GM12878 (cell line): ENCODE data around the gene DNPEP.

Source experiments
- EGR1 ChIP-seq, 2 experiments: IDR thresholded peaks; 1 replicate in 1 of 2; 2 replicates in 1 of 2; pipeline ENCODE4 v1.6.1; 2011 to 2012; ENCODE audit warnings: low read depth in 2 of 2, low read length in 2 of 2, borderline replicate concordance in 1 of 2, mild to moderate bottlenecking in 1 of 2, moderate library complexity in 1 of 2
- EZH2 ChIP-seq: IDR thresholded peaks from 2 replicates; pipeline ENCODE4 v1.6.1; 2012; ENCODE audit warnings: low read depth, mild to moderate bottlenecking, control low read depth, inconsistent platforms, low read length, borderline replicate concordance; ENCODE audit not compliant: control insufficient read depth
- FOXM1 ChIP-seq: IDR thresholded peaks from 2 replicates; pipeline ENCODE4 v1.6.1; 2012; ENCODE audit warnings: low read depth, mild to moderate bottlenecking, inconsistent platforms, low read length, moderate library complexity
- JUND ChIP-seq: IDR thresholded peaks from 2 replicates; pipeline ENCODE4 v1.6.1; 2012; ENCODE audit warnings: low read depth, mild to moderate bottlenecking, low read length, improper control_type of control experiment, moderate library complexity
- POLR2A ChIP-seq: IDR thresholded peaks from 2 replicates; pipeline ENCODE4 v1.6.1; 2011; ENCODE audit warnings: low read depth, mild to moderate bottlenecking, low read length
- POLR2AphosphoS5 ChIP-seq: IDR thresholded peaks from 2 replicates; pipeline ENCODE4 v1.6.1; 2011; ENCODE audit warnings: mild to moderate bottlenecking, low read length, inconsistent platforms
- RAD21 ChIP-seq: IDR thresholded peaks from 2 replicates; pipeline ENCODE4 v1.6.1; 2011; ENCODE audit warnings: mild to moderate bottlenecking, low read depth, low read length, moderate library complexity; ENCODE audit not compliant: insufficient read depth
- RFX5 ChIP-seq: IDR thresholded peaks from 2 replicates; pipeline ENCODE4 v1.6.1; 2011; ENCODE audit warnings: low read depth, low read length, improper control_type of control experiment
- TF ChIP-seq, protein P1 (sequence below): fragments of 450-650 bp; IDR thresholded peaks from 2 replicates; pipeline ENCODE4 v1.6.1; 2018; ENCODE audit warnings: borderline replicate concordance, mild to moderate bottlenecking; ENCODE audit not compliant: partially characterized antibody
- TF ChIP-seq, protein P2 (sequence below), 3 experiments: IDR thresholded peaks in 2 of 3; conservative IDR thresholded peaks in 1 of 3; 2 replicates each; pipeline ENCODE4 v1.5.1; 2011; ENCODE audit warnings: low read depth in 3 of 3, low read length in 3 of 3, mild to moderate bottlenecking in 3 of 3, control low read depth in 2 of 3, moderate library complexity in 2 of 3, inconsistent platforms in 1 of 3, mixed read lengths in 1 of 3; ENCODE audit not compliant: control insufficient read depth in 2 of 3, insufficient read depth in 1 of 3; ENCODE audit errors: extremely low read depth in 1 of 3
- TF ChIP-seq, protein P3 (sequence below): IDR thresholded peaks from 2 replicates; pipeline ENCODE4 v1.6.1; 2011; ENCODE audit warnings: borderline replicate concordance, low read depth, mild to moderate bottlenecking, moderate library complexity, low read length; ENCODE audit not compliant: insufficient read depth, poor library complexity, severe bottlenecking
- TF ChIP-seq, protein P4 (sequence below): IDR thresholded peaks from 2 replicates; pipeline ENCODE4 v1.6.1; 2011; ENCODE audit warnings: low read depth, low read length, improper control_type of control experiment, borderline replicate concordance

DNA sequence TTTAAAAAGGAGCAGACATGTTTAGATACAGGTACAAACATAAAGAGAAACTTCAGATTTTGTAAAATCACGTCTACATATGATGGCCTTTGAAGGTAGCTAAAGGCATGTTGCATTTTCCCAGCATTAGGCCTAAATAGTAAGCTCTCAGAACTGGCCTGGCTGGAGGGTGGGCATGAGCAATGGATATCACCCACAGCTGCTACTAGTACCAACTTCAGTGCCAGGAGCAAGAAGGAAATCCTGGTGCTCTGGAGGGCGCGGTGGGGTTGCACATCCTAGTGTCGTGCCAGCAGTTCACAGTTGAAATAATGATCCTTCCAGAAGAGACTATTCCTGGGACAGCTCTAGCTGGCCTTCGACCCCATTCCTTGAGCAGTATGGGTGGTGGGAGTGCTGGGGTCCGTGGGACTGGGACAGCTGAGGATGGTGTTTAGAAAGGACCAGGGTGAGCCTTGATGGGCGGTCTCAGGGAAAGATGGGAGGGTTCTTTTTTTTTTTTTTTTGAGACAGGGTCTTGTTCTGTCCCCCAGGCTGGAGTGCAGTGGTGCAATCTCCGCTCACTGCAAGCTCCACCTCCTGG, 35.3 kb upstream of the DNPEP start:
- no peak for TF ChIP-seq POLR2A
- TF ChIP-seq, protein P1, sequence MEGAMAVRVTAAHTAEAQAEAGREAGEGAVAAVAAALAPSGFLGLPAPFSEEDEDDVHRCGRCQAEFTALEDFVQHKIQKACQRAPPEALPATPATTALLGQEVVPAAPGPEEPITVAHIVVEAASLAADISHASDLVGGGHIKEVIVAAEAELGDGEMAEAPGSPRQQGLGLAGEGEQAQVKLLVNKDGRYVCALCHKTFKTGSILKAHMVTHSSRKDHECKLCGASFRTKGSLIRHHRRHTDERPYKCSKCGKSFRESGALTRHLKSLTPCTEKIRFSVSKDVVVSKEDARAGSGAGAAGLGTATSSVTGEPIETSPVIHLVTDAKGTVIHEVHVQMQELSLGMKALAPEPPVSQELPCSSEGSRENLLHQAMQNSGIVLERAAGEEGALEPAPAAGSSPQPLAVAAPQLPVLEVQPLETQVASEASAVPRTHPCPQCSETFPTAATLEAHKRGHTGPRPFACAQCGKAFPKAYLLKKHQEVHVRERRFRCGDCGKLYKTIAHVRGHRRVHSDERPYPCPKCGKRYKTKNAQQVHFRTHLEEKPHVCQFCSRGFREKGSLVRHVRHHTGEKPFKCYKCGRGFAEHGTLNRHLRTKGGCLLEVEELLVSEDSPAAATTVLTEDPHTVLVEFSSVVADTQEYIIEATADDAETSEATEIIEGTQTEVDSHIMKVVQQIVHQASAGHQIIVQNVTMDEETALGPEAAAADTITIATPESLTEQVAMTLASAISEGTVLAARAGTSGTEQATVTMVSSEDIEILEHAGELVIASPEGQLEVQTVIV: no peak
- TF ChIP-seq POLR2AphosphoS5: no peak
- no peak for TF ChIP-seq JUND
- TF ChIP-seq, protein P2, sequence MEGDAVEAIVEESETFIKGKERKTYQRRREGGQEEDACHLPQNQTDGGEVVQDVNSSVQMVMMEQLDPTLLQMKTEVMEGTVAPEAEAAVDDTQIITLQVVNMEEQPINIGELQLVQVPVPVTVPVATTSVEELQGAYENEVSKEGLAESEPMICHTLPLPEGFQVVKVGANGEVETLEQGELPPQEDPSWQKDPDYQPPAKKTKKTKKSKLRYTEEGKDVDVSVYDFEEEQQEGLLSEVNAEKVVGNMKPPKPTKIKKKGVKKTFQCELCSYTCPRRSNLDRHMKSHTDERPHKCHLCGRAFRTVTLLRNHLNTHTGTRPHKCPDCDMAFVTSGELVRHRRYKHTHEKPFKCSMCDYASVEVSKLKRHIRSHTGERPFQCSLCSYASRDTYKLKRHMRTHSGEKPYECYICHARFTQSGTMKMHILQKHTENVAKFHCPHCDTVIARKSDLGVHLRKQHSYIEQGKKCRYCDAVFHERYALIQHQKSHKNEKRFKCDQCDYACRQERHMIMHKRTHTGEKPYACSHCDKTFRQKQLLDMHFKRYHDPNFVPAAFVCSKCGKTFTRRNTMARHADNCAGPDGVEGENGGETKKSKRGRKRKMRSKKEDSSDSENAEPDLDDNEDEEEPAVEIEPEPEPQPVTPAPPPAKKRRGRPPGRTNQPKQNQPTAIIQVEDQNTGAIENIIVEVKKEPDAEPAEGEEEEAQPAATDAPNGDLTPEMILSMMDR (IDR thresholded peaks at IDR 0.05 in 2 of 3, conservative IDR thresholded peaks at IDR 0.05 in 1 of 3; ENCODE audit: control insufficient read depth in 2 of 3, extremely low read depth in 1 of 3, insufficient read depth in 1 of 3, low read depth in 3 of 3, low read length in 3 of 3): no peak
- TF ChIP-seq RAD21: no peak
- TF ChIP-seq RFX5: no peak
- no peak for TF ChIP-seq FOXM1
- TF ChIP-seq, protein P3, sequence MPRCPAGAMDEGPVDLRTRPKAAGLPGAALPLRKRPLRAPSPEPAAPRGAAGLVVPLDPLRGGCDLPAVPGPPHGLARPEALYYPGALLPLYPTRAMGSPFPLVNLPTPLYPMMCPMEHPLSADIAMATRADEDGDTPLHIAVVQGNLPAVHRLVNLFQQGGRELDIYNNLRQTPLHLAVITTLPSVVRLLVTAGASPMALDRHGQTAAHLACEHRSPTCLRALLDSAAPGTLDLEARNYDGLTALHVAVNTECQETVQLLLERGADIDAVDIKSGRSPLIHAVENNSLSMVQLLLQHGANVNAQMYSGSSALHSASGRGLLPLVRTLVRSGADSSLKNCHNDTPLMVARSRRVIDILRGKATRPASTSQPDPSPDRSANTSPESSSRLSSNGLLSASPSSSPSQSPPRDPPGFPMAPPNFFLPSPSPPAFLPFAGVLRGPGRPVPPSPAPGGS: no peak
- no peak for TF ChIP-seq EZH2
- no peak for TF ChIP-seq EGR1 (IDR thresholded peaks at IDR 0.05; ENCODE audit: borderline replicate concordance in 1 of 2, low read depth in 2 of 2, low read length in 2 of 2)
- TF ChIP-seq, protein P4, sequence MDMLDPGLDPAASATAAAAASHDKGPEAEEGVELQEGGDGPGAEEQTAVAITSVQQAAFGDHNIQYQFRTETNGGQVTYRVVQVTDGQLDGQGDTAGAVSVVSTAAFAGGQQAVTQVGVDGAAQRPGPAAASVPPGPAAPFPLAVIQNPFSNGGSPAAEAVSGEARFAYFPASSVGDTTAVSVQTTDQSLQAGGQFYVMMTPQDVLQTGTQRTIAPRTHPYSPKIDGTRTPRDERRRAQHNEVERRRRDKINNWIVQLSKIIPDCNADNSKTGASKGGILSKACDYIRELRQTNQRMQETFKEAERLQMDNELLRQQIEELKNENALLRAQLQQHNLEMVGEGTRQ: no peak
